ENCODE data around the gene AQP3. TPM values are rescaled to one million over a fixed set of nuclear protein-coding genes. Genes with fewer than 3 reads are reported as not detected.

AQP3 gene
- total and polyA plus RNA-seq, 2 experiments from 2014 or later, result 97.1 to 123 TPM

DNA sequence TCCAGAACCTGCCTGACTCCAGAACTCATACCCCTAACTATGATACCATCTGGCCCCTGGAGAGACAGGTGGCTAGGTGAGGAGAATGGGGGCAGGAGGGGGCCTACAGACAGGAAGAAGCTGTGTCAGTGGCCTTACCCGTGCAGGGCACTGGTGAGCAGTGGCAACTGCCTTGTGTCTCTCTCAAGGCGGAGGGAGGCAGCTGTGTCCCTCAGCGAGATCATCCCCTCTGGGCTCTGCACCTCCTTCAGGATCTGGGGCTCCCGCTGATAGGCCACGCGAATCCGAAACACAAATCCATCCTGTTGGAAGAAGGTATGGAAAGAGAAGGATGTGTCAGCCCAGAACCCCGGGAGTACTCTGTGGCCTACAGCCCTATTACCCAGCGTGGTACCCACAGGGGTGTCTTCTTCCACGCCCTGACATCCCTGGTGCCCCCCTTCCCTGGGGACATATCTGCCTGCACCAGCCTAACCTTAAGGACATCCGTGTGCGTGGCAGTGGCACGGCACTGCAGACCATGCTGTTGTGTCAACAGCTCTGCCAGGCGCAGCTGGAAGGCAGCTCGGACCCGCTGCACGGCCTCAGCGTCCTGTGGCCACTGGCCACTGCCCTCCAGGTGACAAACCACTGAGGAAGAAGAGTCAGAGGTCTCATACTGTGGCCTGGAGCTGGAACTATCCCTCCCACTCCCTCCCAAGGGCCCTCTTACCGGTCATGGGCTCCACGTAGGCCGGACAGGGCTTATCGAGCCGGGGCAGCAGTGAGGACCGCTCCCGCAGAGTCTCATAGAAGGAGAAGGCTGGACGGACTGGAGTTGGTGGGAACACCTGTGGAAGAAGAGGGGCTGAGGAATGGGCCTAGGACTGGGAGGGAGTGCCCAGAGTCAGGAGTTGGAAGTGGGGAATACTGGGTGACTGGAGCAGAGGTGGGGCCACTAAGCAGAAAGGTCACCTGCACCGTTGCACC lies 18.5 kb upstream of the AQP3 start:
- peaks cover 2% of the 10 kb centered on the region for H3K36me3 ChIP-seq (replicated peaks; ENCODE audit: insufficient read depth, low read depth)
- no peak overlapping the region for H3K4me2 ChIP-seq
- H4K20me1 ChIP-seq (ENCODE audit: insufficient read depth, poor library complexity, severe bottlenecking), result no peaks in the 10 kb centered on the region
- H3K27me3 ChIP-seq, result no peaks in the 10 kb centered on the region
- H2AFZ ChIP-seq, result no peak overlapping the region
- DNase-seq (ENCODE audit: low spot score), result no peak
- 98% methylated on average over 27 of the region's 27 CpGs for WGBS (ENCODE audit: low lambda C conversion rate, missing lambda C conversion rate)
- H3K79me2 ChIP-seq, result no peaks in the 10 kb centered on the region
- no peak overlapping the region for H3K27ac ChIP-seq
- TF ChIP-seq EZH2 (IDR thresholded peaks at IDR 0.05; ENCODE audit: borderline replicate concordance), result no peak
- TF ChIP-seq EZH2phosphoT487 (IDR thresholded peaks at IDR 0.05; ENCODE audit: low read depth, severe bottlenecking, unreplicated experiment), result no peak
- TF ChIP-seq, protein P1, sequence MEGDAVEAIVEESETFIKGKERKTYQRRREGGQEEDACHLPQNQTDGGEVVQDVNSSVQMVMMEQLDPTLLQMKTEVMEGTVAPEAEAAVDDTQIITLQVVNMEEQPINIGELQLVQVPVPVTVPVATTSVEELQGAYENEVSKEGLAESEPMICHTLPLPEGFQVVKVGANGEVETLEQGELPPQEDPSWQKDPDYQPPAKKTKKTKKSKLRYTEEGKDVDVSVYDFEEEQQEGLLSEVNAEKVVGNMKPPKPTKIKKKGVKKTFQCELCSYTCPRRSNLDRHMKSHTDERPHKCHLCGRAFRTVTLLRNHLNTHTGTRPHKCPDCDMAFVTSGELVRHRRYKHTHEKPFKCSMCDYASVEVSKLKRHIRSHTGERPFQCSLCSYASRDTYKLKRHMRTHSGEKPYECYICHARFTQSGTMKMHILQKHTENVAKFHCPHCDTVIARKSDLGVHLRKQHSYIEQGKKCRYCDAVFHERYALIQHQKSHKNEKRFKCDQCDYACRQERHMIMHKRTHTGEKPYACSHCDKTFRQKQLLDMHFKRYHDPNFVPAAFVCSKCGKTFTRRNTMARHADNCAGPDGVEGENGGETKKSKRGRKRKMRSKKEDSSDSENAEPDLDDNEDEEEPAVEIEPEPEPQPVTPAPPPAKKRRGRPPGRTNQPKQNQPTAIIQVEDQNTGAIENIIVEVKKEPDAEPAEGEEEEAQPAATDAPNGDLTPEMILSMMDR (IDR thresholded peaks at IDR 0.05; ENCODE audit: poor library complexity), result no peak
- no peaks in the 10 kb centered on the region for H3K9me3 ChIP-seq (ENCODE audit: low read depth)
- no peaks in the 10 kb centered on the region for H3K9me2 ChIP-seq (replicated peaks; ENCODE audit: insufficient read depth)
- H3K4me3 ChIP-seq, result no peak overlapping the region
- no peaks in the 10 kb centered on the region for H3K4me1 ChIP-seq (ENCODE audit: insufficient read depth)

DNA sequence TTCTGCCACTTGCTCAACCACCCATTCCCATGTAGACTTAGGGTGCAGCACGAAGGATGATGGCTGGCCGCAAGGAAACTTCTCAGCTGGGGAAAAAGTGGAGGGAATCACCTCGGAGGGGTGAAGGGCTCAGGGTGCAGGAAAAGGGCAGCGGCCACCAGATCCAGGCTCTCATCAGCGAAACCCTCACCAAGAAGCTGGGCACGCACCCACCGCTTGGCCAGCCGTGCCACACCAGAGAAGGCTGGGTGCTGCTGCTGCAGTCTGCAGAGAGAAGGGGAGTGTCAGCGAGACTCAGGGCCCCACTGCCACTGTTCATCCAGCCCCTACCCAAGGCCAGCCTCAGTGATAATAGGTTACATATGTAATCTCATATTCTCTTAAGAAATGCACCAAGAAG lies 17.7 kb upstream of the AQP3 start:
- Histone ChIP-seq H3K27ac (no peak overlapping the region), H3K9me2 (replicated peaks; ENCODE audit: insufficient read depth) (no peaks in the 10 kb centered on the region), H3K27me3 (no peaks in the 10 kb centered on the region), H3K79me2 (no peaks in the 10 kb centered on the region), H3K4me1 (ENCODE audit: insufficient read depth) (no peaks in the 10 kb centered on the region), H3K4me3 (no peak overlapping the region), H4K20me1 (ENCODE audit: insufficient read depth, poor library complexity, severe bottlenecking) (no peaks in the 10 kb centered on the region), H3K9me3 (ENCODE audit: low read depth) (no peaks in the 10 kb centered on the region), H3K4me2 (no peak overlapping the region), H2AFZ (no peak overlapping the region), H3K36me3 (replicated peaks; ENCODE audit: insufficient read depth, low read depth) (peaks cover 2% of the 10 kb centered on the region)
- no peak for DNase-seq (ENCODE audit: low spot score)
- WGBS (ENCODE audit: low lambda C conversion rate, missing lambda C conversion rate), result 98% methylated on average over 9 of the region's 9 CpGs
- TF ChIP-seq EZH2phosphoT487 (IDR thresholded peaks at IDR 0.05; ENCODE audit: low read depth, severe bottlenecking, unreplicated experiment) (no peak), EZH2 (IDR thresholded peaks at IDR 0.05; ENCODE audit: borderline replicate concordance) (no peak)
- TF ChIP-seq, protein P1 (IDR thresholded peaks at IDR 0.05; ENCODE audit: poor library complexity), result no peak

DNA sequence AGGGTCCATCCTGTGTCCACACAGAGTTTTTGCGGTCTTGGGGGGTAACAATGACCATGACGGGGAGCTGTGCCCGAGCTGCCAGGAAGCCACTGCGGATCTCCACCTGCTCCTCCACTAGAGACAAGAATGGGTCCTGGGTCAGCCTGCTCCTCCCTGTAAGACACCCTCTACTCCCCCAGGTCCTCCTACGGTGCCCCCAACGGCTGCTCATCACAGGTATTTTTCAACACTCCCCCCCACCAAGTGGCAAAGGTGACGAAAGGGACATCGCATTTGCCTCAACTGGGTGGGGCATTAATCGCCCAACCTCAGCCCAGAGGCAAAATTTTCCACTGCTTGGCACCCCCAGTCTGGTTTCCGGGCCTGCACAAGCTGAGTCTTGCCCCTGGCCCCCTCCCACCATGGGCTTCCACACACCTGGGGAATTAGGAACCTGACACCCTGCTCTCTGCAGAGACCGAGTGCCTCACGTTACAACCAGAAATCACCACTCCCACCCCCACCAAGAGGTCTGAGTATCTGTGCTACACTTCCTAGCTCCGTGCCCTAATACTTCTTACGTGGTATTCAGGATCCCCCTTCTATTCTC lies 16.7 kb upstream of the AQP3 start:
- TF ChIP-seq EZH2phosphoT487 (IDR thresholded peaks at IDR 0.05; ENCODE audit: low read depth, severe bottlenecking, unreplicated experiment), result no peak
- TF ChIP-seq EZH2 (IDR thresholded peaks at IDR 0.05; ENCODE audit: borderline replicate concordance), result no peak
- TF ChIP-seq, protein P1 (IDR thresholded peaks at IDR 0.05; ENCODE audit: poor library complexity), result no peak
- Histone ChIP-seq H3K4me3 (no peak overlapping the region), H2AFZ (no peak overlapping the region), H3K36me3 (replicated peaks; ENCODE audit: insufficient read depth, low read depth) (peaks cover 2% of the 10 kb centered on the region), H3K4me1 (ENCODE audit: insufficient read depth) (no peaks in the 10 kb centered on the region), H3K79me2 (no peaks in the 10 kb centered on the region), H3K27ac (no peak overlapping the region), H4K20me1 (ENCODE audit: insufficient read depth, poor library complexity, severe bottlenecking) (no peaks in the 10 kb centered on the region), H3K27me3 (no peaks in the 10 kb centered on the region), H3K4me2 (no peak overlapping the region), H3K9me2 (replicated peaks; ENCODE audit: insufficient read depth) (no peaks in the 10 kb centered on the region), H3K9me3 (ENCODE audit: low read depth) (no peaks in the 10 kb centered on the region)
- no peak for DNase-seq (ENCODE audit: low spot score)
- 91% methylated on average over 14 of the region's 14 CpGs for WGBS (ENCODE audit: low lambda C conversion rate, missing lambda C conversion rate)
